KMS-11 (cell line): ENCODE data around the gene ZNF581.

Source experiments
- H2AFZ ChIP-seq: fragments of 200-600 bp; sonication (generic); 2 replicates; pipeline ENCODE4 v1.6.1; 2016; ENCODE audit warnings: antibody characterized with exemption, mixed run types, low read depth
- H3K27ac ChIP-seq: fragments of 200-600 bp; sonication (generic); 2 replicates; pipeline ENCODE4 v1.6.1; 2016; ENCODE audit warnings: mild to moderate bottlenecking, mixed run types
- H3K27me3 ChIP-seq: fragments of 200-600 bp; sonication (generic); 2 replicates; pipeline ENCODE4 v1.6.1; 2017; ENCODE audit warnings: mild to moderate bottlenecking, low read depth, mixed run types, moderate library complexity; ENCODE audit not compliant: insufficient read depth
- H3K36me3 ChIP-seq: fragments of 200-600 bp; sonication (generic); 2 replicates; pipeline ENCODE4 v1.6.1; 2017; ENCODE audit warnings: mild to moderate bottlenecking, mixed run types; ENCODE audit not compliant: insufficient read depth
- H3K4me1 ChIP-seq: fragments of 200-600 bp; sonication (generic); 2 replicates; pipeline ENCODE4 v1.6.1; 2016; ENCODE audit warnings: mild to moderate bottlenecking, low read depth, mixed run types; ENCODE audit not compliant: poor library complexity, severe bottlenecking
- H3K4me2 ChIP-seq: fragments of 200-600 bp; sonication (generic); 2 replicates; pipeline ENCODE4 v1.7.0; 2016; ENCODE audit warnings: mild to moderate bottlenecking, mixed run types
- H3K4me3 ChIP-seq: fragments of 200-600 bp; sonication (generic); IDR thresholded peaks from 2 replicates; pipeline ENCODE4 v1.6.1; 2017; ENCODE audit warnings: low read depth, low read length, mixed read lengths; ENCODE audit not compliant: insufficient read depth
- H3K79me2 ChIP-seq: fragments of 200-600 bp; sonication (generic); 2 replicates; pipeline ENCODE4 v1.6.1; 2016; ENCODE audit warnings: low read depth, mixed run types; ENCODE audit not compliant: insufficient read depth
- H3K9ac ChIP-seq: fragments of 200-600 bp; sonication (generic); 2 replicates; pipeline ENCODE4 v1.6.1; 2016; ENCODE audit warnings: mild to moderate bottlenecking, mixed run types
- H4K20me1 ChIP-seq: fragments of 200-600 bp; sonication (generic); 2 replicates; pipeline ENCODE4 v1.6.1; 2016; ENCODE audit warnings: mild to moderate bottlenecking, mixed run types; ENCODE audit not compliant: insufficient read depth
- TF ChIP-seq, protein P1 (sequence below): fragments of 200-600 bp; sonication (generic); conservative IDR thresholded peaks from 2 replicates; pipeline ENCODE4 v1.6.1; 2017; ENCODE audit warnings: low read depth, mild to moderate bottlenecking, antibody characterized with exemption, low read length, moderate library complexity, mixed read lengths

The ZNF581 gene, protein sequence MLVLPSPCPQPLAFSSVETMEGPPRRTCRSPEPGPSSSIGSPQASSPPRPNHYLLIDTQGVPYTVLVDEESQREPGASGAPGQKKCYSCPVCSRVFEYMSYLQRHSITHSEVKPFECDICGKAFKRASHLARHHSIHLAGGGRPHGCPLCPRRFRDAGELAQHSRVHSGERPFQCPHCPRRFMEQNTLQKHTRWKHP

DNA sequence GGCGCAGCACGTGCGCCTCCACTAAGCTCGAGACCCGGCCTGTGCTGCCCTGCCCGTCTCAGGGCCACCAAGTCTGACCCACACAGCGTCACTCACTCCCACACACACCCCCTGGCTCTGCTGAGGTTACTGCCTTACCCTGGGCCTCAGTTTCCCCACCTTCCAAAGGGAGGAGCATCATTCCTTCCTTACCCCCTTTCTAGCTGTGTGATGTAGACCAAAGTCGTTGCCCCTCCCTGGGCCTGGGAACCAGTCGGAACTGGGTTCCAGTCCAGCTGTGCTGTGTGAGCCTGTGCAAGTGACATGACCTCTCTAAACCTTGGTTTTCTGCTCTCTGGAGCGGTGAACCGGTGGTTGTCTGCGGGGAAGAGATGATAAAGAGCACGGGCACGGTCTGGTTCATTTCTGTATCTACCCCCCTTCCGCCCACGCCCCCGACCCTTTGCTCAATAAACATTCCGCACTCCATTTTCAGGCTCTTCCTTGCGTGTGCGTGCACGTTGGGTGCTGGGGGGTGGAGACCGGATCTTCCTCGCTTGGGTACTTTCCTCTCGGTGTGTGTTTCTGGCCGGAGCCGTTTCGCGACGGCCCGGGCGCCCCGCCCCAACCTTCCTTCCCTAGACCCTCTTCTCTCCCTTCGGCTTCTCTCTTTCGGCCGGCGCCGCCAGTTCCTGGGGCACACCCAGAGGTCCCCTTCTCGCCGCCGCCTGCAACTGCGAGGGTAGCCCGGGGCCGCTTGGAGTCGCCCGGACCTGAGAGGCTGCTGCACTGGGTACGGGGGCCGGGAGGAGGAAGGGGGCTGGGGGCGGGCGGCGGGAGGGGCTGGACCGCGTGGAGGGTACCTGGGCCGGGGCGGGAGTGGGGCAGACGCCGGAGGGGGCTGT is at the start of gene ZNF581:
TSS of gene ZNF581 (plus strand) at position 647 of the 884 bp plus-strand sequence. CDS start 923 bp downstream, outside the sequence.
- Histone ChIP-seq H3K79me2 (peaks cover 36% of the 10 kb centered on the region), H3K27ac (peak within 1 kb of the TSS; percentile 81), H3K9ac (peak within 1 kb of the TSS; percentile 87), H3K36me3 (no peaks in the 10 kb centered on the region), H3K27me3 (no peaks in the 10 kb centered on the region), H2AFZ (no peak within 1 kb of the TSS), H3K4me1 (peaks cover 22% of the 10 kb centered on the region), H4K20me1 (no peaks in the 10 kb centered on the region), H3K4me2 (peak within 1 kb of the TSS; percentile 99), H3K4me3 (no peak within 1 kb of the TSS)
- TF ChIP-seq, protein P1, sequence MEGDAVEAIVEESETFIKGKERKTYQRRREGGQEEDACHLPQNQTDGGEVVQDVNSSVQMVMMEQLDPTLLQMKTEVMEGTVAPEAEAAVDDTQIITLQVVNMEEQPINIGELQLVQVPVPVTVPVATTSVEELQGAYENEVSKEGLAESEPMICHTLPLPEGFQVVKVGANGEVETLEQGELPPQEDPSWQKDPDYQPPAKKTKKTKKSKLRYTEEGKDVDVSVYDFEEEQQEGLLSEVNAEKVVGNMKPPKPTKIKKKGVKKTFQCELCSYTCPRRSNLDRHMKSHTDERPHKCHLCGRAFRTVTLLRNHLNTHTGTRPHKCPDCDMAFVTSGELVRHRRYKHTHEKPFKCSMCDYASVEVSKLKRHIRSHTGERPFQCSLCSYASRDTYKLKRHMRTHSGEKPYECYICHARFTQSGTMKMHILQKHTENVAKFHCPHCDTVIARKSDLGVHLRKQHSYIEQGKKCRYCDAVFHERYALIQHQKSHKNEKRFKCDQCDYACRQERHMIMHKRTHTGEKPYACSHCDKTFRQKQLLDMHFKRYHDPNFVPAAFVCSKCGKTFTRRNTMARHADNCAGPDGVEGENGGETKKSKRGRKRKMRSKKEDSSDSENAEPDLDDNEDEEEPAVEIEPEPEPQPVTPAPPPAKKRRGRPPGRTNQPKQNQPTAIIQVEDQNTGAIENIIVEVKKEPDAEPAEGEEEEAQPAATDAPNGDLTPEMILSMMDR = no peak

DNA sequence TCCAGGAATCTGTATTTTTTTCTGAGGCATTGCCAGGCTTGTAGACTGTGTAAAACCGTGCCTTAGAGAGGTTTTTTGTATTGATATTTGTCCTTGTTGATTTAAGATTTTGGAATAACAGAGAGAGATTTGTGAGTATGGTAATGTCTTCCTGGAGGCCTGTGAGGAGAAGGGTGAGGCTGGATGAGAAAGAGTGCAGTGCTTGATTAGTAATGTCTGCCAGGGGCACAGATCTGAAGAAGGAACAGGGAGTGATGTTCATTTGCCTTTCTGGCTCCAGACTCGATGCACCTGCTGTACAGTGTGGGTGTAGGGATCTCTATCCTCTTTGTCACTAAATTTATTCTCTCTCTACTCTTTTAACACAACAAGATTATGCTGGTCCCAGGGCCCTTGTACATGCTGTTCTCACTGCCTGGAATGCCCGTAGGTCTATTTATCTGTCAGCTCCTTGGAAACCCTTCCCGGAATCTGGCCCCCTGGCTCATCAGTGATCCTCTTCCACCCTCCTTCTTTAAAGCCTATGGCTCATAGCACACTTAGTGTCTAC is 48.4 kb upstream of the ZNF581 start:
- Histone ChIP-seq H3K4me2 (no peak overlapping the region), H2AFZ (no peak overlapping the region), H3K36me3 (no peaks in the 10 kb centered on the region), H3K4me3 (no peak overlapping the region), H3K27me3 (no peaks in the 10 kb centered on the region), H4K20me1 (no peaks in the 10 kb centered on the region), H3K27ac (no peak overlapping the region), H3K9ac (no peak overlapping the region), H3K79me2 (no peaks in the 10 kb centered on the region), H3K4me1 (no peaks in the 10 kb centered on the region)
- TF ChIP-seq, protein P1 = no peak

DNA sequence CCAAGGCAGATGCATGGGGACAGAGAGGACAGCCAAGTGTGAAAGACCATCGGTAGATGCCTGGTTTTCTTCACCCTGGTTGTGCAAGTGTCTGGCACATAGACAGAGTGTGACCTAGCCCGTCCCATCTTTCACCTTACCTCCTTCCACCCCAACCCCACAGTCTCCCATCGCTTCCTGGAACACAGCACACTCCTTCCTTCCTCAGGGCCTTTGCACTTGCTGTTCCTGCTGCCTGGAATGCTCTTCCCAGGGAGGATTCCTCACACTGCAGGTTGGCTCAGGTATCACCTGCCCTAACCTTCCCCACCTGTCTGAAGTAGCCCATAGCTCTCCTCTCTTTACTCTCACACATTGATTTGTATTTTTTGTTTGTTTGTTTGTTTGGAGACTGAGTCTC is 47.1 kb upstream of the ZNF581 start:
- Histone ChIP-seq H3K4me1 (no peaks in the 10 kb centered on the region), H4K20me1 (no peaks in the 10 kb centered on the region), H3K36me3 (no peaks in the 10 kb centered on the region), H3K4me3 (no peak overlapping the region), H3K27ac (no peak overlapping the region), H3K9ac (no peak overlapping the region), H3K4me2 (no peak overlapping the region), H3K79me2 (no peaks in the 10 kb centered on the region), H2AFZ (no peak overlapping the region), H3K27me3 (no peaks in the 10 kb centered on the region)
- TF ChIP-seq, protein P1 = no peak

DNA sequence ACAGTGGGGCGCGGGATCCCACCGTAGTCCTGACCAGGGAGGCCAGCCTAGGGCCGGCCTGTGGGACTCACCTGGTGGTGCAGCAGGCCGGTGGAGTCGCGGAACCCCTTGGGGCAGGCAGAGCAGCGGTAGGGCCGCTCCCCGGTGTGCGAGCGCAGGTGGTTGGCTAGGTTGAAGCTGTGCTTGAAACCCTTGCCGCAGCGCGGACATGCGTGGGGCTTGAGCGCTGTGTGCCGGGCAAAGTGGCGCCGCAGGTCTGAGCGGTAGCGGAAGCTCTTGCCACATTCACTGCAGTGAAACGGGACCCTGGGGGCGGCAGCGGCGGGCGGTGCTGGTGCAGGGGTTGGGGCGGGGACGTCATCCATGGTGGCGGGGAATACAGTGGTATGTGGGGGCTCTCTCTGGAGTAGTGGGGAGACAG is 45.9 kb upstream of the ZNF581 start:
- H3K27ac ChIP-seq = no peak overlapping the region
- no peaks in the 10 kb centered on the region for H3K27me3 ChIP-seq
- no peaks in the 10 kb centered on the region for H3K4me1 ChIP-seq
- no peak overlapping the region for H3K4me2 ChIP-seq
- H4K20me1 ChIP-seq = no peaks in the 10 kb centered on the region
- no peak overlapping the region for H2AFZ ChIP-seq
- H3K4me3 ChIP-seq = no peak overlapping the region
- no peaks in the 10 kb centered on the region for H3K79me2 ChIP-seq
- TF ChIP-seq, protein P1 = no peak
- H3K9ac ChIP-seq = no peak overlapping the region
- no peaks in the 10 kb centered on the region for H3K36me3 ChIP-seq
